Epithelial cell of esophagus (primary cell): ENCODE measurements around the gene DCUN1D3.
"Not testable (repeated sequence)": the region's sequence is repeated elsewhere in the genome, so short reads cannot be mapped to it uniquely, and the experiment has no call there.

Experiments
- DNase-seq: peaks from one replicate; pipeline ENCODE4 v3.0.0; 2010; ENCODE audit warnings: low read depth
- H3K4me3 ChIP-seq: 2 replicates; pipeline ENCODE4 v1.5.1; 2011; ENCODE audit warnings: mild to moderate bottlenecking, low read length, control low read depth
- TF ChIP-seq, protein P1 (sequence below): IDR thresholded peaks from 2 replicates; pipeline ENCODE4 v1.5.1; 2011; ENCODE audit warnings: low read depth, mild to moderate bottlenecking, low read length, control low read depth, inconsistent platforms; ENCODE audit not compliant: insufficient read depth; ENCODE audit errors: missing control alignments

Gene DCUN1D3

GRCh38 chr16:20930365-20930690 lies 30.2 kb upstream of the DCUN1D3 start:
- TF ChIP-seq, protein P1, sequence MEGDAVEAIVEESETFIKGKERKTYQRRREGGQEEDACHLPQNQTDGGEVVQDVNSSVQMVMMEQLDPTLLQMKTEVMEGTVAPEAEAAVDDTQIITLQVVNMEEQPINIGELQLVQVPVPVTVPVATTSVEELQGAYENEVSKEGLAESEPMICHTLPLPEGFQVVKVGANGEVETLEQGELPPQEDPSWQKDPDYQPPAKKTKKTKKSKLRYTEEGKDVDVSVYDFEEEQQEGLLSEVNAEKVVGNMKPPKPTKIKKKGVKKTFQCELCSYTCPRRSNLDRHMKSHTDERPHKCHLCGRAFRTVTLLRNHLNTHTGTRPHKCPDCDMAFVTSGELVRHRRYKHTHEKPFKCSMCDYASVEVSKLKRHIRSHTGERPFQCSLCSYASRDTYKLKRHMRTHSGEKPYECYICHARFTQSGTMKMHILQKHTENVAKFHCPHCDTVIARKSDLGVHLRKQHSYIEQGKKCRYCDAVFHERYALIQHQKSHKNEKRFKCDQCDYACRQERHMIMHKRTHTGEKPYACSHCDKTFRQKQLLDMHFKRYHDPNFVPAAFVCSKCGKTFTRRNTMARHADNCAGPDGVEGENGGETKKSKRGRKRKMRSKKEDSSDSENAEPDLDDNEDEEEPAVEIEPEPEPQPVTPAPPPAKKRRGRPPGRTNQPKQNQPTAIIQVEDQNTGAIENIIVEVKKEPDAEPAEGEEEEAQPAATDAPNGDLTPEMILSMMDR: no peak
- no peak for DNase-seq
- H3K4me3 ChIP-seq: no peak overlapping the region

DNA sequence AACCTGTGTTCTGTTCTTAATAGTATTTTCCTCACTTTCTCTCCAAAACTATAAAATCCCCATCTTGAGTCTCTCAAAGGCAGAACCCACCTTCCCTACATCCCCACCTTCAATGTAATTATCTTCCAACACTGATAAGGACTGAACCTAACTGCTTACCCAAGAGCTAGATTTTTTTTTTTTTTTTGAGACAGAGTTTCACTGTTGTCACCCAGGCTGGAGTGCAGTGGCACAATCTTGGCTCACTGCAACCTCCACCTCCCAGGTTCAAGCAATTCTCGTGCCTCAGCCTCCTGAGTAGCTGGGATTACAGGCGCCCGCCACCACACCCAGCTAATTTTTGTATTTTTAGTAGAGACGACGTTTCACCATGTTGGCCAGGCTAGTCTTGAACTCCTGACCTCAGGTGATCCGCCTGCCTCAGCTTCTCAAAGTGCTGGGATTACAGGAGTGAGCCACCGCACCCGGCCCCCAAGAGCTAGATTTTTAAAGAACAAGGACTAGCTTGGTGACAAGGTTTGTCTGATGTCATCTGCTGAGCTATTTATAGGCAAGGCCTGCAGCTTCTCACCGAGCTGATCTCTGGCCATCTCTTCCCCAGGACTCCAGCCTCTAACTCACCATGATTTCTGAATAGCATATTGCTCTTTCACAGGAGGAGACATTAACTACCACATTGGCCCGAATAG lies 29.7 kb upstream of the DCUN1D3 start:
- not testable (repeated sequence) for DNase-seq, H3K4me3 ChIP-seq

DNA sequence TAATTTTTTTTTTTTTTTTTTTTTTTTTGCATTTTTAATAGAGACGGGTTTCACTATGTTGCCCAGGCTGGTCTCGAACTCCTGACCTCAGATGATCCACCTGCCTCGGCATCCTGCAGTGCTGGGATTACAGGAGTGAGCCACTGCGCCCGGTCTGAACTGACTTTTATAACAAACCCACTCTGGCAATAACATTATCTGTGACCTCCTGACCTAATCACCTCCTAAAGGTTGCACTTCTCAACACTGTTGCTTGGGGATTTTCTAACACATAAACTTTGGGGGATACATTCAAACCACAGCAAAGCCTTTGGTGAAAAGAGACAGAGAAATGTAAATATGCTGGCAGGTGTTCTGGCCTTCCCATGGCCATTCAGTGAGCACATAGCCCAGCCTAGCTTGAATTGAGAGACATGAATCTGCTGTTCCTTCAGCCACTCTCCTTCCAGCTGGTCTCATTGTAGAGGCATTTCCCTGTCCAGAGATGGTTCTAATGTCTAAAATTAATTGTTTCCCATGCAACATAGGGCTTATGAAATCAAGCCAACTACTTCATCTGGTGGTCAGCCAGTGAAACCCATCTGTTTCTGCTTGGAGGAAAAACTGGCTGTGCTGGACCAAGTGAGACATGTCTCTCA lies 28.7 kb upstream of the DCUN1D3 start:
- TF ChIP-seq, protein P1: no peak
- H3K4me3 ChIP-seq: no peak overlapping the region
- DNase-seq: no peak

GRCh38 chr16:20925751-20926150 lies 25.6 kb upstream of the DCUN1D3 start:
- no peak for DNase-seq
- TF ChIP-seq, protein P1: no peak
- H3K4me3 ChIP-seq: no peak overlapping the region

- H3K4me3 ChIP-seq: no peak overlapping the region
- TF ChIP-seq, protein P1: no peak
- DNase-seq: no peak
These were observed 23.7 kb upstream of the DCUN1D3 start for GRCh38 chr16:20923876-20924275.

DNA sequence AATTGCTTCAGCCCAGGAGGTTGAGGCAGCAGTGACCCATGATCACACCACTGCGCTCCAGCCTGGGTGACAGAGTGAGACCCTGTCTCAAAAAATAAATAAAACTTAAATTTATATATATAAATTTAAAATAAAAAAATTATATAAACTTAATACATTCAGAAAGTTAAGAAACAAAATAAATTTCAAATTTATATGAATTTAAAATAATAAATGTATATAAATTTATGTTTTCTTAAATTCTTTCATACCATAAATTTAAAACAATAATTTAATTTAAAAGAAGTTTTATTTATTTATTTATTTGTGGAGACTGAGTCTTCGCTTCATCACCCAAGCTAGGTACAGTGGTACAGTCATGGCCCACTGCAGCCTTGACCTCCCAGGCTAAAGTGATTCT lies 20.6 kb upstream of the DCUN1D3 start:
- H3K4me3 ChIP-seq: no peak overlapping the region
- TF ChIP-seq, protein P1: no peak
- DNase-seq: no peak

DNA sequence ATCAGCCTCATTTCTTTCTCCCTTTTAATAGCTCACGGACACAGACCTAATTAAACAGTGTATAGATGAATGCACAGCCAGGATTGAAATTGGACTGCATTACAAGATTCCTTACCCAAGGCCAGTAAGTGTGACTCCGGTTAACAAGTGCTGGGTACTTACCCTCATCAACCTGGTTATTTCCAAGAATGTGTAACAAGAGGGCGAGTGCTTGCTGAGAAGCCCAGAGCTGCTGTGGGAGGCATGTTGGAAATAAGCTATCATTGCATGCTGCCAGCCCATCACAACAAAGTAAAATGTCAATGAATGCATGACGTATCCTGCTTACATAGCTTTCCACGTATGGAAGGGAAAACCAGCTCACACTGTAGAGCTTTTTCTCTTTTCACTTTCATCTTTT lies 19.9 kb upstream of the DCUN1D3 start:
- no peak for DNase-seq
- H3K4me3 ChIP-seq: no peak overlapping the region
- TF ChIP-seq, protein P1: no peak
